Measurements from ENCODE around the gene PARK7. TPM values are rescaled to one million over a fixed set of nuclear protein-coding genes. Genes with fewer than 3 reads are reported as not detected.

PARK7 gene
- total and polyA plus RNA-seq, 4 donors = 178 to 435 (median 375) TPM

DNA sequence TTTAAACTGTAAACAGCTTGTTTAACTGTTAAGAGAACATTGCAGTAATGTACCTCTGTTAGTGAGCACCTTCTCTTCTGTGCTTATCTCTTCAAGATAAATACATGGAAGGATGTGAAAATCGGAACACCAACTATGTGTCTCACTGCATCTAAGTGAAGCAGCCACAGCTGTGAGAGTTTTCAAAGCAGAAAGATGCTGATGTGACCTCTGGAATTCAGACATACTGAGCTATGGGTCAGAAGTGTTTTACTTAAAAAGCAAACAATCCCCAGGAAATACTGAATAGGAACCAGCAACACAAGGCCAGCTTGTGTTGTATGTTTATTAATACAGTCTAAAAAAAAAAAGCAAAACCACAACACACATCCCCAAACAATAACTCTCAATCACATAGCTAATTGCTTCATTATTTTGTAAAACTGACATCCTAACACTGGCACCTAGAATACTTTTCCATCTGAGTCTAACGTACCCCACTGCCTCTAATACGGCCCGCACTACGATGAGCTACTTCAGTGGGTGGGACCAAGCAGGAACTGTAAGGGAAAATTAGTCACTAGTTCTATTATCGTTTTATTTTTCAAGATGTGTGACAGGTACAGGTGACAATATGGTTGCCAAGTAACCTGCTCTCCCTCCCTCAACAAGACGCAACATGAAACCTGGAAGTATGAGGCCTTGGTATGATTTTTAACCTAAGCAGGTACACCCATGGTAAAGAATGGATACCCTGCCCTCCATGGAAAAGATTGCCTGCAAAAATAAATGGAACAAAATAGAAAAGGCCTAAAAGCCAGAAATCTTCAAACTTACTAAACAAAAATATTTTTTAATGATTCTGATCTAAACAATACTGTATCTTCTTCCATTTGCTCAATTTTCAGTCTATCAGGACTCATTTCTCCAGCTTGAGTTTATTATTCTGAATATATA lies 50.7 kb downstream of the PARK7 start:
- H3K27me3 ChIP-seq (ENCODE audit: control insufficient read depth, insufficient read depth, low read length) = no peaks in the 10 kb centered on the region
- H3K36me3 ChIP-seq (ENCODE audit: control insufficient read depth, insufficient read depth, low read length) = peaks cover 21% of the 10 kb centered on the region
- 93% methylated on average over 3 of the region's 7 CpGs for WGBS (ENCODE audit: insufficient coverage)
- H3K4me3 ChIP-seq (ENCODE audit: low read depth, low read length) = no peak overlapping the region
- no peaks in the 10 kb centered on the region for H3K9me3 ChIP-seq (ENCODE audit: control insufficient read depth, insufficient read depth, low read length)
- no peak overlapping the region for H3K27ac ChIP-seq (ENCODE audit: low read depth, low read length)
- peaks cover 4% of the 10 kb centered on the region for H3K4me1 ChIP-seq (ENCODE audit: control insufficient read depth, insufficient read depth, low read length)
- DNase-seq (ENCODE audit: low read depth in 4 of 6, low spot score in 6 of 6) = no peak

DNA sequence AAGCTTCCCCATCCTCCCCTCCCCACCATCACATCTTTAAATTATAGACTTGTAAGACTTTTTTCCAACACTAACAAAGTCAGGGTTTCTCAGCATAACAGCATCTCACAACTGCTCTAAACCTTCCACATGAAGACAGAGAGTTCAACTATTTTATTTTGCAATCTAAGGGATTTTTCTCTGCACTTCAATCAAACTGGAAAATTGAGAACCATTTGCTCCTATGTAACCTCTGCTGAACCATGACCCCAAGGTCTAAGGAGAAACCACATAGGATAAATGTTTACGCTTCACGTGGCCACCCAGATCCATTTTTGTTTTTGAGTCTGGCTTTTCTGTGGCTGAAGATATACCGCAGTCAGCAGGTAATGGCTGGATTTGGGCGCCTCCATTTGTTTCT lies 51.4 kb downstream of the PARK7 start:
- no peaks in the 10 kb centered on the region for H3K27me3 ChIP-seq (ENCODE audit: control insufficient read depth, insufficient read depth, low read length)
- H3K36me3 ChIP-seq (ENCODE audit: control insufficient read depth, insufficient read depth, low read length) = peaks cover 21% of the 10 kb centered on the region
- peaks cover 4% of the 10 kb centered on the region for H3K4me1 ChIP-seq (ENCODE audit: control insufficient read depth, insufficient read depth, low read length)
- H3K9me3 ChIP-seq (ENCODE audit: control insufficient read depth, insufficient read depth, low read length) = no peaks in the 10 kb centered on the region
- H3K4me3 ChIP-seq (ENCODE audit: low read depth, low read length) = no peak overlapping the region
- no peak for DNase-seq (ENCODE audit: low read depth in 4 of 6, low spot score in 6 of 6)
- H3K27ac ChIP-seq (ENCODE audit: low read depth, low read length) = no peak overlapping the region
- 100% methylated on average over 2 of the region's 4 CpGs for WGBS (ENCODE audit: insufficient coverage)

DNA sequence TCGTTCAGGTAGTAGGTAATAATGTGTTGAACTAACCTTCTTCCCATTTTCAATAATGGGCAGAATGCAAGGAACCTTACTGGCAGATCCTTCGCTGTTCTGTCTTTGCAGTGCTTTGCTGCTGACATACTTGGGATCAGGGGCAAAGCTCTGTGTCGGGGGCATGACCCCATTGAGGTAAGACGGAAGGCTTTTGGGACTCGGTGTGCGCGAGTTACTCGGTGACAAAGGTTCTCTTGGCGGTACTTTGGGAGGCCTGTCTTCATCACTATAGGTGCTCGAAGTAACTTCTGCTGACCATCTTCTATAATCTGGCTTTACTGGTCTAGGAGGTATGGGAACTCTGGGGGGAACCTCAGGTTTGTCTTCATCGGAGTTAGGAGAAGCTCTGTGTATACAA lies 51.9 kb downstream of the PARK7 start:
- Histone ChIP-seq H3K4me3 (ENCODE audit: low read depth, low read length) (no peak overlapping the region), H3K27ac (ENCODE audit: low read depth, low read length) (no peak overlapping the region)
- 79% methylated on average over 9 of the region's 11 CpGs for WGBS (ENCODE audit: insufficient coverage)

DNA sequence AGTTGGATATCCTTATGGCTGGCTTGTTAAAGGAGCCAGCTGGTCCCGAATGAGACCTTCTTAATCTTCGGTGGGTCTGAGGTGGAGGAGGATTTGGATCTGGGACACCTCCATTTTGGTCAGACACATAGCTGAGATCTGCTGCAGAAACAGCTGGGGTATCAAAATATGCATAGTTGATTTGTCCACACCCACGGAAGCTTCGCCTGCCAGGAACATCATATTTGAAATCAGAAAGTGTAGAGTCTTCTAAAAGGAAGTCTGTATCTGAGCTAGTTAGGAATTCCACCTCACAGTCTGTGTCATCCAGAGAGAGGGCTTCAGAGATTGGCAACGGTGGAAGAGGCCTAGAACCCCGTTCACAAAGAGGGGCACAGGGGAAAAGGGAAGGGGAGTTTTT lies 52.3 kb downstream of the PARK7 start:
- Histone ChIP-seq H3K36me3 (ENCODE audit: control insufficient read depth, insufficient read depth, low read length) (peaks cover 21% of the 10 kb centered on the region), H3K4me3 (ENCODE audit: low read depth, low read length) (no peak overlapping the region), H3K27me3 (ENCODE audit: control insufficient read depth, insufficient read depth, low read length) (no peaks in the 10 kb centered on the region), H3K4me1 (ENCODE audit: control insufficient read depth, insufficient read depth, low read length) (peaks cover 4% of the 10 kb centered on the region), H3K27ac (ENCODE audit: low read depth, low read length) (no peak overlapping the region), H3K9me3 (ENCODE audit: control insufficient read depth, insufficient read depth, low read length) (no peaks in the 10 kb centered on the region)
- DNase-seq (ENCODE audit: low read depth in 4 of 6, low spot score in 6 of 6) = no peak
- WGBS (ENCODE audit: insufficient coverage) = 84% methylated on average over 3 of the region's 6 CpGs

More for the DNA sequence above, 51.9 kb downstream of the PARK7 start:
- no peaks in the 10 kb centered on the region for H3K27me3 ChIP-seq (ENCODE audit: control insufficient read depth, insufficient read depth, low read length)
- DNase-seq (ENCODE audit: low read depth in 4 of 6, low spot score in 6 of 6) = no peak
- peaks cover 21% of the 10 kb centered on the region for H3K36me3 ChIP-seq (ENCODE audit: control insufficient read depth, insufficient read depth, low read length)
- H3K9me3 ChIP-seq (ENCODE audit: control insufficient read depth, insufficient read depth, low read length) = no peaks in the 10 kb centered on the region
- H3K4me1 ChIP-seq (ENCODE audit: control insufficient read depth, insufficient read depth, low read length) = peaks cover 4% of the 10 kb centered on the region

DNA sequence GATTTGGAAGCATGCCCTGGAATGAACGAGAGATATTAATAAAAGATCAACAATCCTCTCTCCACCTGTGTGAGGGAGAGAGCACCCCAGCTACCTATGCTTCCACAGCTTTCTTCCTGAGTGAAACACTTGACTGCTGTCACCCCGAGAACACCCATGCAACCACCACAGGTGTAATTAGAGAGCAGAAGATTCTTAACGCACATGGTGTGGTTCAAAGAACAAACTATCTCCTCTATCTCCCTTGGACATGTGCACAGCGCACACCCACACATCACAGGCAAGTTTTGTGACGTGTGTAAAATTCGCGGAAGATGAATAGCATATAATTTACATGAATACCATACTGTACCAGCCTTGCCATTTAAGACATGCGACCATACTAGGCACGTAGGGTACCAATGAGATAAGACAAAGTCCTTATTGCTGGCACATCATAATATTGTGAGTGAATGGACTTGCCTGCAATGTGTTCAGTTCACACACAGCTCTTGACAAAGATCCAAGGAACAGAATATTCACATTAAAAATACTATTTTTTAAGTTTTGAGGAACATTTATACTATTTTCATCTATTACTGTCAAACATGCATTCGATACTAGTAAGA lies 53.0 kb downstream of the PARK7 start:
- Histone ChIP-seq H3K36me3 (ENCODE audit: control insufficient read depth, insufficient read depth, low read length) (peaks cover 17% of the 10 kb centered on the region), H3K27ac (ENCODE audit: low read depth, low read length) (no peak overlapping the region)
- WGBS (ENCODE audit: insufficient coverage) = 86% methylated on average over 2 of the region's 10 CpGs

DNA sequence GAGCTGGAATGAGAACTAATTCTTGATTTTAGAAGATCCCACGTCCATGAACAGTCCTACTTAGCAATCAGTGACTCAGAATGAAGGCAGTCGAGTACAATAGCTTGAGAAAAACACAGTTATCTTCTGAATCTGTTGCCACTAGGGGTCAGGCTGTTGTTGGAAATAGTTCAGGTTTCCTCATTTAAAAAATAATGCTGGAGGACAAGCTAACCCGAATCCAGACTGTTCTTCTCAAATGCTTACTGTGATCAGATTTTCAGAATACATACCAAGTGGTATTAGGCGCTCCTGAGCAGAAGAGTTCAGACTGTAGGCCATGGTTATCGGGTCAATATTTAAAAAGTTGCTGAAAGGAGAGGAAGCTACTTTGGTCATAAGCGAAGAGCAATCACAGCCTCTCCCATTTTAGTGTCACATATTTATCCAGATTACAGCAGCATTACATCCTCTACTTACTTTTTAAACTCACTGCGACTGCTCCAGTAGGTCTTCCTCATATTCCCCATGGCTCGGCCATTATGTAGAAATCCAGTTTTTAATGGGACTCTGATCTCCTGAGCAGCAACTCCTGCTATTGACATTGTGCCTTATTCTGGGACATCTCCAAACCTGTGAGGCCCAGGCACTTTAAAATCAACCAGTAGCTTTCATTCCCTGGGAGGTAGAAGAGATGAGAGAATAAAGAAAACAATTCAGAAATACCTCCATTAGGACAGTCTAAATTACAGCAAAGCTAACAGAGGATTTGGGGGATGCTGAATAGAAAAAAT lies 53.7 kb downstream of the PARK7 start:
- Histone ChIP-seq H3K4me3 (ENCODE audit: low read depth, low read length) (no peak overlapping the region), H3K27ac (ENCODE audit: low read depth, low read length) (peak overlapping the region; percentile 48), H3K27me3 (ENCODE audit: control insufficient read depth, insufficient read depth, low read length) (no peaks in the 10 kb centered on the region), H3K4me1 (ENCODE audit: control insufficient read depth, insufficient read depth, low read length) (peaks cover 4% of the 10 kb centered on the region), H3K9me3 (ENCODE audit: control insufficient read depth, insufficient read depth, low read length) (no peaks in the 10 kb centered on the region), H3K36me3 (ENCODE audit: control insufficient read depth, insufficient read depth, low read length) (peaks cover 13% of the 10 kb centered on the region)
- WGBS (ENCODE audit: insufficient coverage) = 13% methylated on average over 2 of the region's 8 CpGs
- DNase-seq (ENCODE audit: low read depth in 4 of 6, low spot score in 6 of 6) = peak in 2 of 6 donors; percentile 89 to 94

More for the DNA sequence above, 53.0 kb downstream of the PARK7 start:
- no peak for DNase-seq (ENCODE audit: low read depth in 4 of 6, low spot score in 6 of 6)
- H3K4me3 ChIP-seq (ENCODE audit: low read depth, low read length) = no peak overlapping the region
- H3K4me1 ChIP-seq (ENCODE audit: control insufficient read depth, insufficient read depth, low read length) = peaks cover 4% of the 10 kb centered on the region
- H3K27me3 ChIP-seq (ENCODE audit: control insufficient read depth, insufficient read depth, low read length) = no peaks in the 10 kb centered on the region
- H3K9me3 ChIP-seq (ENCODE audit: control insufficient read depth, insufficient read depth, low read length) = no peaks in the 10 kb centered on the region

DNA sequence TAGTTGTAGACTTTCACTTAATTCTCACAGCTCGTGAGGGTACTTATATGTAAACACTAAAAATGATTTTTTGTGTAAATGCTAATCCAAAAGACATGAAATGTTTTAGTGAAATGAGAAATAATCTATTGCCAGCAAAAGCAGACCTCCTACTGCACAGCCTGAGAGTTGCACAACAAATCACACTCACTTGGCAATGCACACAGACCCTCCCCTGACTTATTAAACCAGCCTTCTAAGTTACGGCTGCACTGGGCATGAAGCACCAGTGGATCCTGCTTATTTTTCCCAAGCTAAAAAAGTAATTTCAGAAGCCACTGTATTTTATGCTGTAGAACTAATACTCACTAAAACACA lies 54.3 kb downstream of the PARK7 start:
- peak overlapping the region; percentile 48 for H3K27ac ChIP-seq (ENCODE audit: low read depth, low read length)
- 29% methylated on average over 1 of the region's 2 CpGs for WGBS (ENCODE audit: insufficient coverage)

DNA sequence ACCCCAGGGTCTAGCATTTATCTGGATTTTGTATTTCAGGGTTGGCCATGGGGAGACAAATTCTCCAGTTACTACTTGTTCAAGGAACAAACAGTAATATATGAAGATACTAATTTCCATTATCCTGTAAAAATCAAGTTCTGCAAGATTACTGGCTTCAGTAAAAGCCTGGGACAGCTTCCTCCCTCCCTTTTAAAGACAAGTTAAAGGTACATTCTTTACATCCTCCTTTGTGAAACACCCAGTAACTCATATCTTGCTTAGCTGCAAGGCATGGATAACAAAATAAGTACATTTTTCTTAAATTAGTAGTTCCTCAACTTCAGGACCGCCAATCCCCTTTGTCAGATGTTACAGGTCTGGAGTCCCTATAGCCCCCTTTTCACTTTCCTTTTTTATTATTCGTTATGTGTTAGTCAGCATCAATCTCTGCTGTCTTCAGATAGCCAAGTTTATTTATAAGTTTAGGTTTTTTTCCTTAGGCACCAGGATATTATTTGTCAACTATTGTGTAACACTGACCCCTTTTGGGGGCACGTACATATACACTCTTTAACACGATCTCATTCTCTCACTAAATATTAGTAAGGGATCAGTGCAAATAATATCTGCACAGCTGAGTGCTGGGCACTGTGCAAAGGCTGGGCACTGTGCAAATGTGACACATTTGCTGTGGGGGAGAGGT lies 54.8 kb downstream of the PARK7 start:
- no CpG with 5 or more reads among the region's 4 CpGs for WGBS (ENCODE audit: insufficient coverage)
- Histone ChIP-seq H3K27me3 (ENCODE audit: control insufficient read depth, insufficient read depth, low read length) (no peaks in the 10 kb centered on the region), H3K9me3 (ENCODE audit: control insufficient read depth, insufficient read depth, low read length) (no peaks in the 10 kb centered on the region), H3K36me3 (ENCODE audit: control insufficient read depth, insufficient read depth, low read length) (peaks cover 9% of the 10 kb centered on the region), H3K4me1 (ENCODE audit: control insufficient read depth, insufficient read depth, low read length) (peaks cover 6% of the 10 kb centered on the region), H3K27ac (ENCODE audit: low read depth, low read length) (peak overlapping the region; percentile 48), H3K4me3 (ENCODE audit: low read depth, low read length) (no peak overlapping the region)
- DNase-seq (ENCODE audit: low read depth in 4 of 6, low spot score in 6 of 6) = no peak

More for the DNA sequence above, 54.3 kb downstream of the PARK7 start:
- peaks cover 13% of the 10 kb centered on the region for H3K36me3 ChIP-seq (ENCODE audit: control insufficient read depth, insufficient read depth, low read length)
- H3K27me3 ChIP-seq (ENCODE audit: control insufficient read depth, insufficient read depth, low read length) = no peaks in the 10 kb centered on the region
- peak in 2 of 6 donors; percentile 52 to 55 for DNase-seq (ENCODE audit: low read depth in 4 of 6, low spot score in 6 of 6)
- no peak overlapping the region for H3K4me3 ChIP-seq (ENCODE audit: low read depth, low read length)
- peaks cover 6% of the 10 kb centered on the region for H3K4me1 ChIP-seq (ENCODE audit: control insufficient read depth, insufficient read depth, low read length)
- H3K9me3 ChIP-seq (ENCODE audit: control insufficient read depth, insufficient read depth, low read length) = no peaks in the 10 kb centered on the region

DNA sequence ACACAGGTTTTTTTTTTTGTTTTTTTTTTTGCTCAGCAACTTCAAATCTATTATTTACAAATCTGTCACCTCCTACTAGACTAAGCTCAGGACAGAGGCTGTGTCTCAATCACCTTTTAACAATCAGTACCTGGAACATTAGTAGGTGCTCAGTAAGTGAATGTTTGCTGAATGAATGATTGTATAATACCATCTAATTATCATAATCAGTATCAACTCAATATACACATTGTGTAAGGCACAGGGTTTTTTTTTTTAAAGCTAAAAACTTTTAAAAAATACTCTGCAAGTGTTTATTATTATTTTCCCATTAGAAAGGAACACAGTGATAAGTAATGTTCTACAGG lies 55.4 kb downstream of the PARK7 start:
- H3K36me3 ChIP-seq (ENCODE audit: control insufficient read depth, insufficient read depth, low read length) = peaks cover 9% of the 10 kb centered on the region
- no peaks in the 10 kb centered on the region for H3K27me3 ChIP-seq (ENCODE audit: control insufficient read depth, insufficient read depth, low read length)
- no peaks in the 10 kb centered on the region for H3K9me3 ChIP-seq (ENCODE audit: control insufficient read depth, insufficient read depth, low read length)
- no peak overlapping the region for H3K4me3 ChIP-seq (ENCODE audit: low read depth, low read length)
- DNase-seq (ENCODE audit: low read depth in 4 of 6, low spot score in 6 of 6) = no peak
- H3K27ac ChIP-seq (ENCODE audit: low read depth, low read length) = peak overlapping the region; percentile 67
- peaks cover 10% of the 10 kb centered on the region for H3K4me1 ChIP-seq (ENCODE audit: control insufficient read depth, insufficient read depth, low read length)

All from spinal cord (tissue), 10 donors.